ENCODE results near the gene PPME1.

- TF ChIP-seq CTCF (IDR thresholded peaks at IDR 0.05), result no peak
- no peak for TF ChIP-seq EZH2phosphoT487 (IDR thresholded peaks at IDR 0.05)
Measured at GRCh38 chr11:74121804-74122203, 49.3 kb upstream of the PPME1 start.

Data from neural progenitor cell (in vitro differentiated cells).